PC-3 (cell line): ENCODE measurements around the gene BCAR3. TPM values are rescaled to one million over a fixed set of nuclear protein-coding genes. Genes with fewer than 3 reads are reported as not detected.
A peak's percentile ranks its signal among the peaks of the same experiment; 100 is the strongest.

Experiments
- ATAC-seq: fragments of 200-7000 bp; cut with Tn5 transposase; 2 replicates; pipeline ENCODE4 v1.9.1; 2020; ENCODE audit warnings: mild to moderate bottlenecking, moderate library complexity
- BruUV-seq: library from RNA; stranded (reverse); fragments of 400-500 nt; replicated peaks from 2 replicates; lab custom pipeline; 2021; lab: Mats Ljungman, UMichigan
- CTCF ChIA-PET: fragments of 300-600 bp; sonication (Branson Sonifier 250); formaldehyde crosslinking; loops from one replicate; lab custom pipeline; 2022; ENCODE audit warnings: antibody characterized with exemption; lab: Charles Lee
- POLR2A ChIA-PET: fragments of 300-600 bp; sonication (Branson Sonifier 250); formaldehyde crosslinking; loops from one replicate; lab custom pipeline; 2022; ENCODE audit warnings: antibody characterized with exemption; ENCODE audit not compliant: unreplicated experiment; lab: Charles Lee
- DNase-seq: peaks from one replicate; pipeline ENCODE4 v3.0.0-alpha.2; 2015
- H2AFZ ChIP-seq: fragments of 300-600 bp; sonication (generic); 2 replicates; pipeline ENCODE4 v1.6.0; 2016; ENCODE audit warnings: antibody characterized with exemption, low read length
- H3F3A ChIP-seq: fragments of 300-600 bp; sonication (generic); one replicate; pipeline ENCODE4 v1.6.0; 2017; ENCODE audit warnings: antibody characterized with exemption, low read length, control low read depth, mild to moderate bottlenecking; ENCODE audit not compliant: unreplicated experiment
- H3K27ac ChIP-seq: fragments of 300-600 bp; sonication (generic); 2 replicates; pipeline ENCODE4 v1.5.1; 2016; ENCODE audit warnings: mild to moderate bottlenecking, low read length
- H3K27me3 ChIP-seq: fragments of 300-600 bp; sonication (generic); 2 replicates; pipeline ENCODE4 v1.6.1; 2016; ENCODE audit warnings: low read length, mixed read lengths
- H3K36me3 ChIP-seq: fragments of 300-600 bp; sonication (generic); 2 replicates; pipeline ENCODE4 v1.6.1; 2016; ENCODE audit warnings: low read depth, mixed run types, low read length, mixed read lengths
- H3K4me1 ChIP-seq: fragments of 300-600 bp; sonication (generic); 2 replicates; pipeline ENCODE4 v1.5.1; 2016; ENCODE audit warnings: low read length; ENCODE audit not compliant: insufficient read depth
- H3K4me2 ChIP-seq: fragments of 300-600 bp; sonication (generic); 2 replicates; pipeline ENCODE4 v1.6.0; 2016; ENCODE audit warnings: low read length
- H3K4me3 ChIP-seq: fragments of 300-600 bp; sonication (generic); 2 replicates; pipeline ENCODE4 v1.5.1; 2016; ENCODE audit warnings: mild to moderate bottlenecking, low read length, mixed read lengths
- H3K79me2 ChIP-seq: fragments of 300-600 bp; sonication (generic); 2 replicates; pipeline ENCODE4 v1.6.1; 2017; ENCODE audit warnings: low read length, mixed read lengths
- H3K9ac ChIP-seq: fragments of 300-600 bp; sonication (generic); 2 replicates; pipeline ENCODE4 v1.6.0; 2016; ENCODE audit warnings: mild to moderate bottlenecking, low read length
- H3K9me2 ChIP-seq: fragments of 300-600 bp; sonication (generic); replicated peaks from 2 replicates; pipeline ENCODE4 v1.6.1; 2016; ENCODE audit warnings: mixed run types, low read length, mixed read lengths
- H3K9me3 ChIP-seq: fragments of 300-600 bp; sonication (generic); 2 replicates; pipeline ENCODE4 v1.6.1; 2016; ENCODE audit warnings: low read length, mixed read lengths
- H4K20me1 ChIP-seq: fragments of 300-600 bp; sonication (generic); 2 replicates; pipeline ENCODE4 v1.6.1; 2016; ENCODE audit warnings: low read length, mixed read lengths
- CTCF ChIP-seq: fragments of 300-600 bp; sonication (generic); conservative IDR thresholded peaks from 2 replicates; pipeline ENCODE4 v1.5.1; 2017; ENCODE audit warnings: antibody characterized with exemption, low read depth, mild to moderate bottlenecking, low read length
- EZH2 ChIP-seq: fragments of 300-600 bp; sonication (generic); IDR thresholded peaks from one replicate; pipeline ENCODE4 v1.6.1; 2017; ENCODE audit warnings: antibody characterized with exemption, mild to moderate bottlenecking, low read length; ENCODE audit not compliant: unreplicated experiment
- EZH2phosphoT487 ChIP-seq: fragments of 300-600 bp; sonication (generic); IDR thresholded peaks from 2 replicates; pipeline ENCODE4 v1.6.1; 2018; ENCODE audit warnings: mild to moderate bottlenecking, antibody characterized with exemption, low read length, borderline replicate concordance
- intact Hi-C: fragments of 100-400 bp; cut with micrococcal nuclease; formaldehyde crosslinking; loops from 2 replicates; pipeline ENCODE4 v1.9.0; 2023
- total RNA-seq: library from RNA; depleted of rRNA; stranded (reverse); fragments of >200 nt; gene quantifications from 2 replicates; pipeline ENCODE4 v1.2.3, GENCODE V29; 2014

The BCAR3 gene
- total RNA-seq, 1 experiment from 2014 or later, result 171 TPM

- POLR2A ChIA-PET, result interaction anchor here (0.5 to 1.5 kb wide), 10 partner anchors 10 to 143 kb away, joined by 3 to 8 read pairs (median 6); partner anchors contain the start of gene BCAR3
- Histone ChIP-seq H3K4me1 (peaks cover 59% of the 10 kb centered on the region), H3K9ac (peak overlapping the region; percentile 93), H2AFZ (no peak overlapping the region), H3K27me3 (no peaks in the 10 kb centered on the region), H3K9me3 (no peaks in the 10 kb centered on the region), H3K27ac (peak overlapping the region; percentile 99), H3F3A (peaks cover 3% of the 10 kb centered on the region), H4K20me1 (no peaks in the 10 kb centered on the region), H3K4me2 (peak overlapping the region; percentile 49), H3K79me2 (peaks cover 48% of the 10 kb centered on the region), H3K4me3 (no peak overlapping the region), H3K9me2 (no peaks in the 10 kb centered on the region), H3K36me3 (peaks cover 24% of the 10 kb centered on the region)
- CTCF ChIA-PET, result interaction anchor here (0.6 to 1.6 kb wide), 4 partner anchors 10 to 111 kb away, joined by 3 to 5 read pairs (median 5); no protein-coding TSS in a partner anchor
- ATAC-seq, result 0 out of 2 replicates have a peak, but pooled peaks have one; percentile 1
- DNase-seq, result no peak
- intact Hi-C loops, result loop anchor here (1.0 kb wide), 1 partner anchor 10 kb away; no protein-coding TSS in a partner anchor
- BruUV-seq, result TSS peak; percentile 72
- TF ChIP-seq CTCF (peak; percentile 26; the same call in 1 of the 2 replicates), EZH2 (no peak), EZH2phosphoT487 (no peak)
These were observed 21.2 kb upstream of the BCAR3 start for GRCh38 chr1:93702828-93703183.

- Histone ChIP-seq H3F3A (peaks cover 3% of the 10 kb centered on the region), H3K27ac (peak overlapping the region; percentile 99), H3K4me3 (no peak overlapping the region), H3K4me2 (peak overlapping the region; percentile 49), H3K4me1 (peaks cover 59% of the 10 kb centered on the region), H3K9me2 (no peaks in the 10 kb centered on the region), H4K20me1 (no peaks in the 10 kb centered on the region), H3K9ac (peak overlapping the region; percentile 93), H3K36me3 (peaks cover 25% of the 10 kb centered on the region), H3K9me3 (no peaks in the 10 kb centered on the region), H3K27me3 (no peaks in the 10 kb centered on the region), H3K79me2 (peaks cover 49% of the 10 kb centered on the region), H2AFZ (no peak overlapping the region)
- CTCF ChIA-PET, result interaction anchor here (0.7 to 1.6 kb wide), 4 partner anchors 10 to 112 kb away, joined by 4 to 5 read pairs (median 5); no protein-coding TSS in a partner anchor
- TF ChIP-seq EZH2, result no peak
- no peak for TF ChIP-seq CTCF
- no peak for TF ChIP-seq EZH2phosphoT487
- DNase-seq, result peak; percentile 80
- POLR2A ChIA-PET, result interaction anchor here (0.5 to 1.5 kb wide), 12 partner anchors 9 to 144 kb away, joined by 3 to 8 read pairs (median 6); partner anchors contain the start of gene BCAR3
- intact Hi-C loops, result loop anchor here (1.0 kb wide), 1 partner anchor 9 kb away; no protein-coding TSS in a partner anchor
- no TSS peak for BruUV-seq
- peak; percentile 41 for ATAC-seq
These were observed 20.6 kb upstream of the BCAR3 start for GRCh38 chr1:93702111-93702827.
